Measurements from ENCODE around the gene COL16A1.

The COL16A1 gene

GRCh38 chr1:31663622-31664452 is 40.0 kb downstream of the COL16A1 start:
- DNase-seq: no peak

- DNase-seq: no peak
These were observed 41.4 kb downstream of the COL16A1 start for GRCh38 chr1:31662463-31662862.

GRCh38 chr1:31661856-31662255 is 42.0 kb downstream of the COL16A1 start:
- no peak for DNase-seq

- no peak for DNase-seq
These were observed 42.9 kb downstream of the COL16A1 start for GRCh38 chr1:31660871-31661455.

- no peak for DNase-seq
These were observed 43.9 kb downstream of the COL16A1 start for GRCh38 chr1:31659889-31660288.

GRCh38 chr1:31658721-31659120 is 45.1 kb downstream of the COL16A1 start:
- DNase-seq: no peak

- no peak for DNase-seq
These were observed 45.8 kb downstream of the COL16A1 start for GRCh38 chr1:31657972-31658510.

- no peak for DNase-seq
These were observed 46.6 kb downstream of the COL16A1 start for GRCh38 chr1:31657020-31657804.

GRCh38 chr1:31655756-31656155 is 48.1 kb downstream of the COL16A1 start:
- DNase-seq: no peak

- DNase-seq: no peak
These were observed 48.7 kb downstream of the COL16A1 start for GRCh38 chr1:31655104-31655503.

GRCh38 chr1:31654474-31654776 is 49.4 kb downstream of the COL16A1 start:
- no peak for DNase-seq

- DNase-seq: no peak
These were observed 49.9 kb downstream of the COL16A1 start for GRCh38 chr1:31653717-31654473.

GRCh38 chr1:31652891-31653499 is 50.8 kb downstream of the COL16A1 start:
- DNase-seq: no peak

GRCh38 chr1:31651766-31652165 is 52.1 kb downstream of the COL16A1 start:
- no peak for DNase-seq

GRCh38 chr1:31651089-31651420 is 52.8 kb downstream of the COL16A1 start:
- DNase-seq: no peak

GRCh38 chr1:31650161-31651088 is 53.4 kb downstream of the COL16A1 start:
- DNase-seq: peak; percentile 41

GRCh38 chr1:31648641-31649357 is 55.0 kb downstream of the COL16A1 start:
- DNase-seq: no peak

- DNase-seq: no peak
These were observed 55.6 kb downstream of the COL16A1 start for GRCh38 chr1:31648190-31648589.

- no peak for DNase-seq
These were observed 56.7 kb downstream of the COL16A1 start for GRCh38 chr1:31647106-31647505.

GRCh38 chr1:31646259-31646960 is 57.4 kb downstream of the COL16A1 start:
- DNase-seq: no peak

All from MV-4-11 (cell line).